Uterus (tissue), 2 donors: ENCODE measurements around the gene TPP2.

ENCODE experiments used
- POLR2A ChIP-seq, 2 donors: fragments of 450-650 bp; IDR thresholded peaks; one replicate each; pipeline ENCODE4 v1.6.1; 2016; ENCODE audit warnings: antibody characterized with exemption in 2 of 2, mild to moderate bottlenecking in 1 of 2, moderate library complexity in 1 of 2
- TF ChIP-seq, protein P1 (sequence below), 4 experiments: fragments of 200-600 bp in 2 of 4; fragments of 450-650 bp in 2 of 4; sonication (generic) in 2 of 4; IDR thresholded peaks; one replicate each; pipeline ENCODE4 v1.5.1; 2016 to 2019; ENCODE audit warnings: antibody characterized with exemption in 4 of 4, mild to moderate bottlenecking in 2 of 4, moderate library complexity in 1 of 4

DNA sequence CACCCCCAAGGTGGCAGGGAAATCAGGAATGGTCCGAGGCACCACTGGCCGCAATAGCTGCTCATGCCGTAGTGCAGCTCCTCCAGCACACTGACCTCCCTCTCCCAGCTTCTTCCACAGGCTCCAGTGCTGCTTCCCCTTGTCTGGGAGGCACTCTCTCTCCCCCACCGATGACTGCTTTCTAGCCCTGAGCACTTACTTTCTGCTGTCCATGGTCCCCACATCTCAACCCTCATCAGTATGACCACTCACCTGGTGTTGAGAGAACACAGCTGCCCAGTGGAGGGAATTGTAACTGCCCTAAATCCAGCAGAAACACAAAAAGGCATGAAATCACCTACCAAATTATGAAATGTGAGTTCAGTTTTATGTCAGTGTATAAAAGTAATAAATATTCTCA lies 28.9 kb upstream of the TPP2 start:
- TF ChIP-seq, protein P1, sequence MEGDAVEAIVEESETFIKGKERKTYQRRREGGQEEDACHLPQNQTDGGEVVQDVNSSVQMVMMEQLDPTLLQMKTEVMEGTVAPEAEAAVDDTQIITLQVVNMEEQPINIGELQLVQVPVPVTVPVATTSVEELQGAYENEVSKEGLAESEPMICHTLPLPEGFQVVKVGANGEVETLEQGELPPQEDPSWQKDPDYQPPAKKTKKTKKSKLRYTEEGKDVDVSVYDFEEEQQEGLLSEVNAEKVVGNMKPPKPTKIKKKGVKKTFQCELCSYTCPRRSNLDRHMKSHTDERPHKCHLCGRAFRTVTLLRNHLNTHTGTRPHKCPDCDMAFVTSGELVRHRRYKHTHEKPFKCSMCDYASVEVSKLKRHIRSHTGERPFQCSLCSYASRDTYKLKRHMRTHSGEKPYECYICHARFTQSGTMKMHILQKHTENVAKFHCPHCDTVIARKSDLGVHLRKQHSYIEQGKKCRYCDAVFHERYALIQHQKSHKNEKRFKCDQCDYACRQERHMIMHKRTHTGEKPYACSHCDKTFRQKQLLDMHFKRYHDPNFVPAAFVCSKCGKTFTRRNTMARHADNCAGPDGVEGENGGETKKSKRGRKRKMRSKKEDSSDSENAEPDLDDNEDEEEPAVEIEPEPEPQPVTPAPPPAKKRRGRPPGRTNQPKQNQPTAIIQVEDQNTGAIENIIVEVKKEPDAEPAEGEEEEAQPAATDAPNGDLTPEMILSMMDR (IDR thresholded peaks at IDR 0.05) = no peak
- no peak for TF ChIP-seq POLR2A (IDR thresholded peaks at IDR 0.05)
